Activated T-cell treated with anti-CD3 and anti-CD28 coated beads, Interleukin-2, amount 50 U/mL, for 24 hours (primary cell): ENCODE measurements around the gene ADAMTS16.

Source experiments
- DNase-seq: peaks from one replicate; pipeline ENCODE4 v3.0.0-alpha.2; 2020
- H3K27ac Mint-ChIP-seq: 2 replicates; pipeline ENCODE4 v1.8.0; 2020; ENCODE audit warnings: mild to moderate bottlenecking, mixed read lengths
- H3K27me3 Mint-ChIP-seq: 2 replicates; pipeline ENCODE4 v1.8.0; 2020; ENCODE audit warnings: mixed read lengths
- H3K36me3 Mint-ChIP-seq: 2 replicates; pipeline ENCODE4 v1.8.0; 2020; ENCODE audit warnings: low read depth, mixed read lengths
- H3K4me1 Mint-ChIP-seq: 2 replicates; pipeline ENCODE4 v1.8.0; 2020; ENCODE audit warnings: low read depth, mixed read lengths
- H3K4me3 Mint-ChIP-seq: 2 replicates; pipeline ENCODE4 v1.8.0; 2020; ENCODE audit warnings: mild to moderate bottlenecking, moderate library complexity, mixed read lengths
- H3K9me3 Mint-ChIP-seq: 2 replicates; pipeline ENCODE4 v1.8.0; 2020; ENCODE audit warnings: mixed read lengths

ADAMTS16 gene

GRCh38 chr5:5290674-5291334 is 150.7 kb downstream of the ADAMTS16 start:
- H3K36me3 Mint-ChIP-seq = no peaks in the 10 kb centered on the region
- H3K4me3 Mint-ChIP-seq = no peak overlapping the region
- no peaks in the 10 kb centered on the region for H3K4me1 Mint-ChIP-seq
- peaks cover under 1% of the 10 kb centered on the region for H3K9me3 Mint-ChIP-seq
- DNase-seq = no peak
- H3K27ac Mint-ChIP-seq = no peak overlapping the region
- H3K27me3 Mint-ChIP-seq = peaks cover 4% of the 10 kb centered on the region

- no peaks in the 10 kb centered on the region for H3K36me3 Mint-ChIP-seq
- H3K4me3 Mint-ChIP-seq = no peak overlapping the region
- H3K27ac Mint-ChIP-seq = no peak overlapping the region
- no peaks in the 10 kb centered on the region for H3K4me1 Mint-ChIP-seq
- peaks cover 4% of the 10 kb centered on the region for H3K27me3 Mint-ChIP-seq
- no peaks in the 10 kb centered on the region for H3K9me3 Mint-ChIP-seq
- no peak for DNase-seq
These were observed 151.2 kb downstream of the ADAMTS16 start for GRCh38 chr5:5291357-5291756.

GRCh38 chr5:5293029-5293428 is 152.9 kb downstream of the ADAMTS16 start:
- Mint-ChIP-seq H3K4me3 (no peak overlapping the region), H3K36me3 (no peaks in the 10 kb centered on the region), H3K27me3 (peaks cover 4% of the 10 kb centered on the region), H3K27ac (no peak overlapping the region), H3K9me3 (no peaks in the 10 kb centered on the region), H3K4me1 (no peaks in the 10 kb centered on the region)
- no peak for DNase-seq

GRCh38 chr5:5294429-5294828 is 154.3 kb downstream of the ADAMTS16 start:
- H3K36me3 Mint-ChIP-seq = no peaks in the 10 kb centered on the region
- no peak overlapping the region for H3K4me3 Mint-ChIP-seq
- peaks cover 4% of the 10 kb centered on the region for H3K27me3 Mint-ChIP-seq
- no peak for DNase-seq
- H3K4me1 Mint-ChIP-seq = no peaks in the 10 kb centered on the region
- no peaks in the 10 kb centered on the region for H3K9me3 Mint-ChIP-seq
- H3K27ac Mint-ChIP-seq = no peak overlapping the region

GRCh38 chr5:5295351-5295750 is 155.2 kb downstream of the ADAMTS16 start:
- no peaks in the 10 kb centered on the region for H3K36me3 Mint-ChIP-seq
- no peaks in the 10 kb centered on the region for H3K4me1 Mint-ChIP-seq
- no peaks in the 10 kb centered on the region for H3K9me3 Mint-ChIP-seq
- H3K4me3 Mint-ChIP-seq = no peak overlapping the region
- no peak overlapping the region for H3K27ac Mint-ChIP-seq
- peaks cover 4% of the 10 kb centered on the region for H3K27me3 Mint-ChIP-seq
- no peak for DNase-seq

GRCh38 chr5:5296051-5296450 is 155.9 kb downstream of the ADAMTS16 start:
- Mint-ChIP-seq H3K27ac (no peak overlapping the region), H3K4me1 (no peaks in the 10 kb centered on the region), H3K27me3 (peaks cover 4% of the 10 kb centered on the region)

GRCh38 chr5:5297432-5298067 is 157.4 kb downstream of the ADAMTS16 start:
- H3K27me3 Mint-ChIP-seq = peaks cover 4% of the 10 kb centered on the region
- no peak for DNase-seq
- H3K36me3 Mint-ChIP-seq = no peaks in the 10 kb centered on the region
- no peak overlapping the region for H3K27ac Mint-ChIP-seq
- no peak overlapping the region for H3K4me3 Mint-ChIP-seq
- H3K4me1 Mint-ChIP-seq = no peaks in the 10 kb centered on the region
- peaks cover 12% of the 10 kb centered on the region for H3K9me3 Mint-ChIP-seq

More at GRCh38 chr5:5296051-5296450, 155.9 kb downstream of the ADAMTS16 start:
- H3K36me3 Mint-ChIP-seq = no peaks in the 10 kb centered on the region
- no peak overlapping the region for H3K4me3 Mint-ChIP-seq
- DNase-seq = no peak
- peaks cover under 1% of the 10 kb centered on the region for H3K9me3 Mint-ChIP-seq

GRCh38 chr5:5298068-5298633 is 158.0 kb downstream of the ADAMTS16 start:
- H3K4me3 Mint-ChIP-seq = no peak overlapping the region
- H3K27ac Mint-ChIP-seq = no peak overlapping the region
- H3K36me3 Mint-ChIP-seq = no peaks in the 10 kb centered on the region
- no peaks in the 10 kb centered on the region for H3K4me1 Mint-ChIP-seq
- H3K9me3 Mint-ChIP-seq = peaks cover 15% of the 10 kb centered on the region
- DNase-seq = no peak
- H3K27me3 Mint-ChIP-seq = peaks cover 2% of the 10 kb centered on the region

- Mint-ChIP-seq H3K36me3 (no peaks in the 10 kb centered on the region), H3K4me1 (no peaks in the 10 kb centered on the region), H3K4me3 (no peak overlapping the region), H3K27ac (no peak overlapping the region), H3K9me3 (peaks cover 18% of the 10 kb centered on the region), H3K27me3 (no peaks in the 10 kb centered on the region)
- DNase-seq = no peak
These were observed 158.9 kb downstream of the ADAMTS16 start for GRCh38 chr5:5298841-5299541.

- Mint-ChIP-seq H3K27me3 (no peaks in the 10 kb centered on the region), H3K36me3 (no peaks in the 10 kb centered on the region), H3K4me1 (no peaks in the 10 kb centered on the region), H3K4me3 (no peak overlapping the region), H3K27ac (no peak overlapping the region), H3K9me3 (peaks cover 18% of the 10 kb centered on the region)
- DNase-seq = no peak
These were observed 161.0 kb downstream of the ADAMTS16 start for GRCh38 chr5:5301176-5301575.

- peaks cover 18% of the 10 kb centered on the region for H3K9me3 Mint-ChIP-seq
- no peaks in the 10 kb centered on the region for H3K27me3 Mint-ChIP-seq
- DNase-seq = no peak
- H3K4me1 Mint-ChIP-seq = no peaks in the 10 kb centered on the region
- no peak overlapping the region for H3K4me3 Mint-ChIP-seq
- no peaks in the 10 kb centered on the region for H3K36me3 Mint-ChIP-seq
- H3K27ac Mint-ChIP-seq = no peak overlapping the region
These were observed 162.1 kb downstream of the ADAMTS16 start for GRCh38 chr5:5302201-5302600.

- H3K27ac Mint-ChIP-seq = no peak overlapping the region
- no peak for DNase-seq
- no peak overlapping the region for H3K4me3 Mint-ChIP-seq
- H3K27me3 Mint-ChIP-seq = no peaks in the 10 kb centered on the region
- no peaks in the 10 kb centered on the region for H3K36me3 Mint-ChIP-seq
- H3K4me1 Mint-ChIP-seq = no peaks in the 10 kb centered on the region
- peaks cover 18% of the 10 kb centered on the region for H3K9me3 Mint-ChIP-seq
These were observed 163.1 kb downstream of the ADAMTS16 start for GRCh38 chr5:5303242-5303641.

- H3K4me3 Mint-ChIP-seq = no peak overlapping the region
- no peak overlapping the region for H3K27ac Mint-ChIP-seq
- H3K36me3 Mint-ChIP-seq = no peaks in the 10 kb centered on the region
- H3K4me1 Mint-ChIP-seq = no peaks in the 10 kb centered on the region
- DNase-seq = no peak
- peaks cover 18% of the 10 kb centered on the region for H3K9me3 Mint-ChIP-seq
- no peaks in the 10 kb centered on the region for H3K27me3 Mint-ChIP-seq
These were observed 164.4 kb downstream of the ADAMTS16 start for GRCh38 chr5:5304361-5305020.

- no peaks in the 10 kb centered on the region for H3K27me3 Mint-ChIP-seq
- H3K36me3 Mint-ChIP-seq = no peaks in the 10 kb centered on the region
- no peak overlapping the region for H3K27ac Mint-ChIP-seq
- H3K9me3 Mint-ChIP-seq = peaks cover 12% of the 10 kb centered on the region
- H3K4me3 Mint-ChIP-seq = no peak overlapping the region
- H3K4me1 Mint-ChIP-seq = no peaks in the 10 kb centered on the region
- DNase-seq = no peak
These were observed 166.6 kb downstream of the ADAMTS16 start for GRCh38 chr5:5306696-5307095.
